ENCODE measurements around the gene CMIP.

Gene CMIP

DNA sequence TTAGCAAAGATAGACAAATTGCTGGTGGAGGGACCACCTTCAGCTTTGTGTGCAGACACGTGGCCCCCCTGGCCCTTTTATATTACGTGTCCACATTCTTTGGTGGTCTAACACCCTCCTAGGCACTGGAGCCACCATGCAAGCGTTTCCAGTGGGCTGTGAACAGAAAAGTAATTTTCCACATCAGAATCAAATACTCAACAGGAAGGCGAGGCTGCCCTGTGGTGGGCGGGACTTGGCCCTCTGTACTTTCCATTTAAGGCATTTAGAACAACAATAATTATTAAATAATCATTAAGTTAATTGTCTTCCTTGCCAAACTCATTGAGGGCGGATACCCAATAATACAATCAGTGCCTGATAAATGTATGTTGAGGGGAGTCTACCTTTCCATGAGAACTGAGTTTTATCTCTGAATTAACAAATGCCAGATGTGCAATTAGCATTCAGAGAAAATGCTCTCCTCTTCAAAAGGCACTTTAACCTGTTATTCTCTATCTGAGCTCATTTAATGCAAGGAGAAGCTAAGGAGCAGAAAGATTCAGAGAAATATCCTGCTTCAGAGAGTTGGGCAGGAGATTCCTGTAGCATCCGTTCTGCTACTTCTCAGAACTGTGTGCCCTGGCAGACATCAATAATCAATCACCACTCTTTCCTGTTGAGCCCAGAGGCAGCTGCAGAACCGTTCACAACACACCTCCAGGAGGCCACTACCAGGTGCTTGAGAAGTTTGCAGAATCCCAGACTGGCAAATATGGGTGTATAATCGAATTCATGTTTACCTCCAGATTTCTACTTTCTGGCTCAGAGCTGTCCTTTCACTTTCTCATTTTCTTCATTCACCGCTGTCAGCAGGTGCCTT lies 109.4 kb downstream of the CMIP start:
- DNase-seq = no peak

DNA sequence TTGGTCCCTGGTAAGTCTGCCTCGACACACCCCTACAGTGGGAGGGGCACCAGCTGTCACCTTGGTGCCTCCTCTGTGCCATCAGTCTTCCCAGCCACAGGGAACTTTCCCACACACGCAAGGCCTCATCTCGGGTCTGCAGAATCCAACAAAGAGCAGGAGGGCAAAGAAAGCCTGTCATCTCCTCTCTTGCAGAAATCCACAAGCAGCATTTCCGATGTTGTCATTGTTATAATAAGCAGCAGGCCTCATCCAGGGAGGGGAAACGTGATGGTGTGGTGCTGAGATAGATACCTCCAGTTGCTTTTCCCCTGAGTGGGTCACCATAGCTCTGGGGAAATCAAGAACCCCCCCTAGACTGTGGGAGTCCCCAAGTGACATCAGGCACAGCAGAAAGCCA lies 110.4 kb downstream of the CMIP start:
- no peak for DNase-seq

DNA sequence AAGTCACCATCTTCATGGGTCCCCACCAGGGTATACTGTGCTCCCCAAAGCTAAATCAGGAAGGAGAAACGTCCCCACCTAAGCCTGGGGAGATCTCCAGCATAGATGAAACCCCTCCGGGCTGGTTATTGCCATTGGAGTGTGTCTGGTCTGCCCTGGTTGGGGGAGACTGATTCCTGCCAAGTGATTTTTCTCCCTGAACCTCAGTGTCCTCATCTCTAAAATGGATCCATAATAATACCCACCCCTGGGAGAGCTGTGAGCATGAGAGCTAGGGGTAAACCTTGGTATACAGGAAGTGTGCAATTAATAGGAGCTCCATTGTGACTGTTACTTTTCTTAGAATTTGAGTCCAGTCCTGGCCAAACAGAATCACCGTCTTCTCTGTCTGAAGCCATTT lies 111.1 kb downstream of the CMIP start:
- DNase-seq = no peak

DNA sequence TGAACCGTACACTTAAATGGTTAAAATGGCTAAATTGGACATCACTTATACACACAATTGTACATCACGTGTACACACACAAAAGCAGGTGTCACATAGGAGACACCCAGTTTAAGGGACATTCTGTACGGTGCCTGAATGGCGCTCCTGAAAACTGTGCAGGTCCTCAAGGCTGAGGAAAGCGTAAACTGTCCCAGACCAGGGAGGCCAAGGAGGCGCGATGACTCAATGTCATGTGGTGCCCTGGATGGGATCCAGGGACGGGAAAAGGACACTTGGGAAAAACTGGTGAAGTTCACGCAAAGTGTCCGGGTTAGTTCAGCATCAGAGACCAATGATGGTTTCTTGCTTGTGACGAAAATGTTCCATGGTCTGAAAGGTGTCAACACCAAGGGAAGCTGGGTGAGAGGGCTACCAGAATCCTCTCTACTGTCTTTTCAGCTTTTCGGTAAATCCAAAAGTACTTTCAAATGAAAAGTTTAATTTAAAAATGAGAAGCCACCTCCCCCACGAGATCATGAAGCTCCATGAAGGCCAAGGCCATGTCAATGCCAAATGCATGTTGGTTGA lies 112.2 kb downstream of the CMIP start:
- no peak for DNase-seq

DNA sequence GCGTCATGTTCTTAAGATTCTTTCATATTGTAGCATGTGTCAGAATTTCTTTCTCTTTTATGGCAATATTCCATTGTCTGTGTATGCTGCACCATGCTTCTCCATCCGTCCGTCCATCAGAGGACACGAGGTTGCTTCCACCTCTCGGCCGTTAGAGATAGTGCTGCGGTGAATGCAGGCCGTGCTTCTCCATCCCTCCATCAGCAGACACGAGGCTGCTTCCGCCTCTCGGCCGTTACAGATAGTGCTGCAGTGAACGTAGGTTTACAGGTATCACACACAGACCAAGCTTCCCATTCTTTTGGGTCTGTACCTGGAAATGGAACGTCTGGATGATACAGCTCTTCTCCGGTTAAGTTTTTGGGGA lies 113.5 kb downstream of the CMIP start:
- DNase-seq = no peak

DNA sequence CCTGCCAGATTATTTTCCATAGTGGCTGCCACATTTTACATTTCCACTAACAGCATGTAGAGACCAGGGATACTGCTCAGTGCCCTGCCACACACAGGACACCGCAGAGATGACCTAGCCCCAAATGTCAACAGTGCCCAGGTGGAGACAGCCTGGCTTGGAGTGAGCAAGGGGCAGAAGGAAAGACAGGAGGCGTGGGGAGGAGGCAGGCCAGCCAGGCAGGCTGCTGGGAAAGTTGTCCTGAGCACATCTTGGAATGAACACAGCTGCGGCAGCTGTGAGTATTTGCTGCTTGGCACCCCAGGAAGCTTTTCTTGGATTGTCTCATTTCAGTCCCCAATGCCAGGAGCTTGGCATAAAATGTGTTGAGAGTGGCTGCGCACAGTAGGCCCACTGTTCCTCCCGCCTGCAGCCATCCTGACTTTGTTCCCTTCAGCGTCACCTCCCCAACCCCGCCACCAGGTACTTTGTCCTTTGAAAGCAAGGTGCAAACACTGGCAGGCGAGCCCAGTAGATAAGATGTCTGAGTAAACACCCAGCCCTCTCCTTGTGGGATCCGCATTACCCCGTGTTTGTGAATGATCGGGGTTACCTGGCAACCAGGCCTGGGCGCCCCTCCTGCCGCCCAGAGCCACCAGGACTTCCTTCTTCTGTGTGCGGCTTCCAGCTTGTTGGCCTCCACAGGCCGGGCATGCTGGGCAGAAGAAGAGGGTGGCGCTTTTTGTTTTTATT lies 114.0 kb downstream of the CMIP start:
- DNase-seq = no peak

DNA sequence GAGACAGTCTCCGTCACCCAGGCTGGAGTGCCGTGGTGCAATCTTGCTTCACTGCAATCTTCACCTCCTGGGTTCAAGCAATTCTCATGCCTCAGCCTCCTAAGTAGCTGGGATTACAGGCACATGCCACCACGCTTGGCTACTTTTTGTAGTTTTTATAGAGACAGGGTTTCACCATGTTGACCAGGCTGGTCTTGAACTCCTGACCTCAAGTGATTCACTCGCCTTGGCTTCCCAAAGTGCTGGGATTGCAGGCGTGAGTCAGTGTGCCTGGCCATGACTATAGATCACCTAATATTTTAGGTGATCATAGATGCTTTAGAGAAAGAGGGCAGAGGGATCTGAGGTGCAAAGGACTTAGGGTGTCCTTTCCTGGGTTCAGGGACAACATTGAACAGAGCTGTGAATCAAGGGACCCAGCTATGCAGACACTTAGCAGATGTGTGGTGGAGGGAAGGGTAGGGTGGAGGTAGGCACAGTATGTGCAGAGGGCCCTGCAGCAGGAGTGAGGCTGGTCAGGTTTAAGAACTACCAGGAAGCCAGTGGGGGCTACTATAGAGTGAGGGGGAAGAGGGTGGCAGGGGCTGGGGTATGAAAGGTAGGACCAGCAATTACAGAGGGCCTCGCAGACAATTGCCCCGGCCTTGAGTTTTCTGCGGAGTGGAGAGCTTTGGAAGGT lies 116.5 kb downstream of the CMIP start:
- no peak for DNase-seq

DNA sequence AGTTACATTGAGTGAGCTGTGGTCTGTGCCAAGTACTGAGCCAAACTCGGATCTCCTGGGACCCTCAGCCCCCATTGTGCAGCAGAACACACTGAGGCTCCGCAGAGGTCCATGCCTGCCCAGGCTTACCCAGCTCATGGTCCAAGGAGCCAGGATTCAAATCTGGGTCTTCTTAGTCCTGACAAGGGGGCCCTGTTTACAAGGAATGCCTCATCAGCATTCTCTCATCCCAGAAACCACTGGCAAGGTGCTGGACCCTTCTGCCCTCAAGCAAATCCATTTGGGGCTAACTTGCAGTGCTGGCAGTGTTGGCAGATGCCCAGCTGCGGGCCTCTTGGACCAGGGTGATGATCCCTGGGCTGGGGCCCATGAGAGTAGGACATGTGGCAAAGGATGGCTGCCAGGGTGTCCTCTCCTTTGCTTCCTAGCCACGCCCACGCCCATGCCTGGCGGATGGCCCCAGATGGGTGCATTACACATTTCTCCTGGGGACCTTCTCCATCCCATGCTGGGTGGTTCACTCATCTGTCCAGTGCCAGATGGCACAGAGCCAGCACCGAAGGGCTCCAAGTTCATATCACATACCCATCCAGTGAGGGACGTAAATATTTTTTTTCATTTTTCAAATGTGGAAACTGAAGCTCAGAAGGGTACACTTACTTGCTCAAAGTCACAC lies 117.7 kb downstream of the CMIP start:
- DNase-seq = no peak

DNA sequence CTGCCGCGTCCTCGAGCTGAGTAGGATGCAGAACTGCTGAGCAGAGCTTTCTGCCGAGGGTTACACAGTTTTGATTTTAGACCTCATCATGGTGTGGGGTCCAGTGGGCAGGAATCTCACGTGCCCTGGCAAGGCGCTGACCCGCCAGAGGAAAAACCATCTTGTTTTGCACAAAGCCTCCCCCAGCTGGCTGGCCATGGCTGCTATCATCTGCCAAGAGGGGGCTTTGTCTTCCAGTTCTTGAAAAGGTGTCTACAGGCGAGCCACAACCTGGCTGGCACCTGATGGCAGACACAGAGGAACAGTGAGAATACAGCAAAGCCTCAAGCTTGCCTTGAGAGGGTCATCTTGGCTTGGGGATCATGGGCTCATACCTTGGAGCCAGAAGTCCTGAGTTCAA lies 118.3 kb downstream of the CMIP start:
- no peak for DNase-seq

DNA sequence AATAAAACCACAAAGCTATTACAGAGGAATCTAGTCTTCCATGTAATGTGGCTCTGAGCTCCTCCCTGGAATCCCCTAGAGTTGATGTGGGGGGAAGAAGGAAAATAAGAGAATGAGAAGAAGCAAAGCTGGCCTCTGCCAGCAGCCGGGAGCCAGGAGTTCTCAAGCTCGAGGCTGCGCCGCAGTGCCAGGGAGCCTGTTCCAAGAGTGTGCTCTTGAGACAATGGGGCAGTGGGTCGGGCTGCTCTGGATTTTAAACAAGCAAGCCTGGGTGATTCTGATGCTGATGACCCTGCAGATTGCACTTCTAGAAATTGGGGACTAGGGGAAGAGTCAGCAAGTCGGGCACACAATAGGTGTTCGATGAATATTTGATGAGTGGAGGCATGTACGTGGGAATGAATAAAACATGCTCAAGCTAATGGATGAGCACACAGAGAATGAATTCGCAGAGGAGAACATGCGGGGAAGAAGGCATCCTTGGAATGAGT lies 119.9 kb downstream of the CMIP start:
- DNase-seq = peak; percentile 63

DNA sequence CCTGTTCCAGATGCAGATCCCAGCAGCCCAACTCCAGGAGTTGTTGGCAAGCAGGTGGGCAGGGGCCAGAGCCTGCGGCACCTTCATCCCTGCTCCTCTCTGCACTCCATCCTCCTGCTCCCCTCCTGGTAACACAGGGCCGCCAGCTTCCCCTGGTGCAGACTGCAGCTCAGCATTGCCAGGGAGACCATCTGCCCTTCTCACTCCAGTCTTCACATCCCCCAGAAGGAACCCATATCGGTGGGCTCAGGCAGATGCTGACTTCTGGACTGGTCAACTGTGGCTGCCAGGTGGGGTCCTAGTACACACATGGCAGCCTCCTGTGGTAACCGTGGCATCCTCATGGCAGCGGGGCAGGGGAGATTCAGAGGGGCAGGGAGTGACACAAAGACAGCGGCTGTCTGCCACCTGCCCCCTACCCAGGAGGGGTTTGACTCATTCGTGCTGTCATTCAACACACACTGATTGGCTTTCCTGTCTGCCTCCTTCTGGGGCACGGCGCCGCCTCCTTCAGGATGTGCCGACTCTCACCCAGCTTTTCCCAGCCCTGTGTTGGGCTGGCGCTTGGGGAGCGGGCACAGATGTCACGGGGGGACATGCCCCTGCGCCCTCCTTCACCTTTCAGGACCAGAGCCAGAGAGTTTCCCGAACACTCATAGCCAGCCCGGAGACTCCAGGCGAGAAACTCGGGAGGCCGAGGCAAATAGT lies 120.9 kb downstream of the CMIP start:
- no peak for DNase-seq

DNA sequence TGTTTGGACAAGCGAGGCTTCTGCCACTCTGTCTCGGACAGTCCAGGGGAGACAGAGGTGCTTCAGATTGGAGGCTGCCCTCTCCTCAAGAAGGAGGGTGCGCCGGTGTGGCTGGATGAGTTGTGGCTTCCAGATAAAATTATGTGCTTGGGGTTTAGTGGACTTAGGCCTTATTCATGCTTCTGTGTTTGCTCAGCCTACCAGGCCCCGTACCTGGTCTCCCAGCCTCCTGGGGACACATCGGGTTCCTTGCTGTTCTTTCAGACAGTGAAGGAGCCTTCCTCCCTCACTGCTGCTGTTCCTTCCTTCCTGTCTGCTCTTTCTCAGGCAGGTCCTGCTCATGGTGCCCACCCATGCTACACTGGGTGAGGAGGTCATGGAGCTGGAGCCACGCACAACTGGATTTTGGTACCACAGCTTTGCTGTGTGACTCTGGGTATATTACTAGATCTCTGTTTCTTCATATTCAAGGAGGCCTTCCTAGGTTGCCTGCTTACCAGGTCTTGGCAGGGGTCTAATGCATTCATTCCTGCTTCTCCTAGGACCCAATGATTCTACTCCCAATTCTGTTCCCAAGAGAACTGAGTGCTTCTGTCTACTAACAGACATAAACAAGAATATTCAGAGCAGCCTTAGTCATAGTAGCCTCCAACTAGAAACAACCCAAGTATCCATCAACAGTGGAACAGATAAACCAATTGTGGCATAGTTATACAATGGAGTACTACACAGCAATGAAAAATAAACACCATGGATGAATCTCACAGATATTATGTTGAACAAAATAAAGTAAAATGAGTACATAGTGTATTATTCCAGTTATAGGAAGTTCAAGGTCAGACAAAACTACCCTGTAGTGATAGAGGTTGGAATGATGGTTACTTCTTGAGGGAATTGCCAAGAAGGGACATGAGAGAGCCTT lies 121.7 kb downstream of the CMIP start:
- no peak for DNase-seq

DNA sequence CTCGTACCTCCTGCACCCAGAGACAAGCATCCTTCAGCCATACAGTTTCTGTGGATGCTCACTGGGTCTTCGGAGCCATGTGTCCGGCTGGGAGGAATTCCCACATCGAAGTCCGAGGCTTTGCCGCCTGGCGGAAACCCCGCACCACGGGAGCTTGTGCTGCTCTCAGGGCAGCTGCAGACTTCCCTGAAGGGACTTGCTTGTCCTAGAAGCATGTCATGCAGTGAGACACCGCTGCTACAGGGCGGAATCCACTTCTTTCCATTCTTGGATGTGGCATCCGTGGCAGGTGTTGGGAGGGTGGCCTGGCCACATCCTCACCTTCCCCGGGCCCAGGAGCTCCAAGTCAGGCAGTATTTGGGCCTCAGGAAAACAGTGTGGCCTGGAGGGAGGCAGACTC lies 122.5 kb downstream of the CMIP start:
- no peak for DNase-seq

DNA sequence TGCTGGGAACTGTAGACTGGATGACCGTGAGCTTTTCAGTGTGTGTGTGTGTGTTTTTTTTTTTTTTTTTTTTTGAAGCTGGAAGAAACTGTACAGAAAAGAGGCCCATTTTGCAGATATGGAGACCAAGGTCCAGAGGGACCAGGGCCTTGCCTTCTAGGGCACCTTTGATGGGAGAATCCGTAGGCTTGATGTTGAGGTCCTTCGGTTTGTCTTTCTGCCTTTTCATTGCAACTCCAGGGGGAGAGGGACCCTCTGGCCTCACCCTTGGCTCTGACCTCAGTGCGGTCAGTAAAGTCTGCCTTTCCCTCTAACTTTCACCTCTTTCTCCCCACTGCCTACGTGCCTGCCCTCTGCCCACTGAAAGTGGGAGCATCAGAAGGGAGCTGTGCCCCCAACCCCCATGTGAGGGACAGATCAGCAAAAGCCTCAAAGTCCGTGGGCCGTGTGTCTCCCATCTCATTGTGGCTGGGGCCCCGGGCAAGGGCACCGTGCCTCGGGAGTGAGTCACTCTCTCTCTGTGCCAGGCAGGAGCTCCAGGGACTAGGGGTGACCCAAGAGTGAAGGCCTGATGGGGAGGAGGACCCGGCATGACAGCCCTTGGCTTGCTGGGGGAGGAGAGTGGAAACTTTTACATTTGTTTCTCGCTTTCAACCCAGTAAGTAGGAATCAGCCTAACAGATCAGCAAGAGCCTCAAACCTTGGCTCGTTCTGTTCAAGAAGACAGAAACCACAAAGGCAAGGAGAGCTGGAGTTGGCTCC lies 123.6 kb downstream of the CMIP start:
- no peak for DNase-seq

DNA sequence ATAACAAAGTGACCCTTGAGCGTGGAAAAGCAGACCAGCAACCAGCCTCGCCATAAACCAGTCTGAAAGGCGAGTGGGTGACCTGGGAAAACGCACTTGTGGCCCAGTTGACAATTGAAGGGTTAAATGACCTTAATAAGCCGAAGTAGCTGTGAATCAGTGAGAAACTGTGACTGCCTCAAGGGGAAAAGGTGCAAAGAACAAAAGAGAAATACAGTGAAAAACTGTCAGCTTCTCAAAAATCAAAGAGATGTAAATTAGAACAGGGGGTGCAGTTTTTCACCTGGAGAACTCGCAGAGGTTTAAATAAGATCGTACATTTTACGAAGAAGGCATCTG lies 124.1 kb downstream of the CMIP start:
- DNase-seq = no peak

DNA sequence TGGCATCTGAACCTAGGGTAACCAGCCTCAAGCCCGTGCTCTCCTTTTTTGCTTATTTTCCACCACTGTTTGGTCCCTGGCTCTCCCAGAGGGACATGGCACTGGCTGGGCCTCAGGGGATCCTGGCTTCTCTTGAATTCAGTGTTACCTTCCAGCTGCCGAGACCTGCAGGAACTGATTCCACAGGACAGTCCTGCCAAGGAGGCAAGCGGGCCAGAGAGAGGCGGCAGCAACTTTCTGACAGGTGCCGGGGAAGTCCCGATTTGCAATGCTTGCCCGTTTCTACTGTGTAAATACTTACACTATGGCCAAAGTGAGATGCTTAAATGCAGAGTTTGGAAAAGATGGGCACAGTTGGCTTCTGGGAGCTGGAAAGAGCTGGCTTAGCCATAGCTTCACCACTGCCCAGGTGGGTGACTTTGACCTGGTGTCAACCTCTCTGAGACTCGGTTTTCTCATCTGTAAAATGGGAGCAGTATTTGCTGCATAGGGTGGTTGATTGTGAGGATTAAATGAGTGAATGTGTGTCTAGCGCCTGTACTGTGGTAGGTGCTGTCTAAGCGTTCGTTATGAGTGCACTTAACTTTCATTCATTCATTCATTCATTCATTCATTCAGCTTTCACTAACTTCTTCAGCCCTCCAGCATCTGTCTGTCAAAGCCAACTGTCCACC lies 124.9 kb downstream of the CMIP start:
- no peak for DNase-seq

DNA sequence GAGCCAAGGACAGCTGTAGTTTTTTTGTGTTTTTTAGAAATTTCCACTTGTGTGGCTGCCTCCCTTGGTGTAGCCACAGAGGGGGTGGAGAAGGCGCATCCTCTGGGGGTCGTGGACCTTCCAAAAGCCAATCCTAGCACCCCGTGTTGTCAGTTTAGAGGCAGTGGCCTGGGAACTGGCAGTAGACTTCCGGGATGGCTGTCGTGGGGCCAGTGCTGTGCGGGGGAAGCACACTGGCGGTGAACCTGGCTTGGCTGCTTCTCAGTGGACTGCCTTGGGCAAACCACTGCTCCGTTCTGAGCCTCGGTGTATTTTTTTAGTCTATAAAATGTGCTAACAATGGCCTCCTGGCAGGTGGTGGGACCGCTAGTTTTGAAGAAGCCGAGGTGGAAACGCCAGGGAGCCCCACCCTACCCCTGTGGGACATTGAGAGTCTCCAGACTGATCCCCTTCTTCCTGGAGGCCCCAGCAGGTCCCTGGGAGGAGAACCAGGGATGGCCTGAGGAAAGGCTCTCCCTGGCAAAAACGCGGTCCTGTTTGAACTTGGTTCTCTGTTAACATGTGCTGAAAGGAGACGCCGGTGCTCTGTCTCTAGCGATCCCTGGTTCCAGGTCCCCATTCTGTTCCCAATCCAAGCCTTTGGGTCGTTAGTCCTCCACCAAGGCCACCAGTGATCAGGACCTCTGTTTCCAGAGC lies 125.7 kb downstream of the CMIP start:
- no peak for DNase-seq

DNA sequence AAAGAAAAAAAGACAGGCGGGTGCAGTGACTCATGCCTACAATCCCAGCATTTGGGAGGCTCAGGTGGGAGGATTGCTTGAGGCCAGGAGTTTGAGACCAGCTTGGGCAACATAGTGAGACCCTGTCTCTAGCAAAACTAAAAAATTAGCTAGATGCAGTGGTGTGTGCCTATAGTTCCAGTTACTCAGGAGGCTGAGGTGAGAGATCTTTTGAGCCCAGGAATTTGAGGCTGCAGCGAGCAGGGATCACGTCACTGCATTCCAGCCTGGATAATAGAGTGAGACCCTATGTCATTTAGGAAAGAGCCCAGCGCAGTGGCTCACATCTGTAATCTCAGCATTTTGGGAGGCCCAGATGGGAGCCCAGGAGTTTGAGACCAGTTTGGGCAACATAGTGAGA lies 126.6 kb downstream of the CMIP start:
- DNase-seq = no peak
